GM12878 (cell line): Measurements from ENCODE around the gene MMADHC.

Experiments
- EP300 ChIP-seq, 2 experiments: fragments of 150-350 bp in 1 of 2; IDR thresholded peaks; 2 replicates each; pipeline ENCODE4 v1.6.1; 2011 to 2012; ENCODE audit warnings: low read depth in 2 of 2, low read length in 2 of 2, borderline replicate concordance in 1 of 2, improper control_type of control experiment in 1 of 2, inconsistent platforms in 1 of 2; ENCODE audit not compliant: control insufficient read depth in 1 of 2
- NFXL1 ChIP-seq: fragments of 450-650 bp; IDR thresholded peaks from 2 replicates; pipeline ENCODE4 v1.6.1; 2017; ENCODE audit warnings: antibody characterized with exemption, mild to moderate bottlenecking, borderline replicate concordance
- NFYB ChIP-seq: IDR thresholded peaks from 2 replicates; pipeline ENCODE4 v1.6.1; 2011; ENCODE audit warnings: low read depth, mild to moderate bottlenecking, low read length, improper control_type of control experiment, moderate library complexity; ENCODE audit not compliant: insufficient read depth
- POLR2A ChIP-seq: IDR thresholded peaks from 2 replicates; pipeline ENCODE4 v1.6.1; 2011; ENCODE audit warnings: low read depth, mild to moderate bottlenecking, low read length
- POLR2AphosphoS2 ChIP-seq: IDR thresholded peaks from 2 replicates; pipeline ENCODE4 v1.6.1; 2011; ENCODE audit warnings: low read depth, mild to moderate bottlenecking, low read length, improper control_type of control experiment, moderate library complexity
- PRDM15 ChIP-seq: fragments of 450-650 bp; formaldehyde crosslinking; IDR thresholded peaks from 2 replicates; pipeline ENCODE4 v1.4.0; 2020; ENCODE audit warnings: mild to moderate bottlenecking, moderate library complexity
- TAF1 ChIP-seq: IDR thresholded peaks from 2 replicates; pipeline ENCODE4 v1.6.1; 2011; ENCODE audit warnings: mild to moderate bottlenecking, low read depth, low read length, borderline replicate concordance
- TARDBP ChIP-seq: IDR thresholded peaks from 2 replicates; pipeline ENCODE4 v1.6.1; 2016; ENCODE audit warnings: borderline replicate concordance
- TCF3 ChIP-seq: IDR thresholded peaks from 2 replicates; pipeline ENCODE4 v1.6.1; 2012; ENCODE audit warnings: low read depth, mild to moderate bottlenecking, low read length, borderline replicate concordance; ENCODE audit not compliant: insufficient read depth
- ZNF207 ChIP-seq: fragments of 450-650 bp; IDR thresholded peaks from 2 replicates; pipeline ENCODE4 v1.6.1; 2014; ENCODE audit warnings: antibody characterized with exemption, mild to moderate bottlenecking, borderline replicate concordance
- TF ChIP-seq, protein P1 (sequence below), 3 experiments: IDR thresholded peaks in 2 of 3; conservative IDR thresholded peaks in 1 of 3; 2 replicates each; pipeline ENCODE4 v1.5.1; 2011; ENCODE audit warnings: low read depth in 3 of 3, low read length in 3 of 3, mild to moderate bottlenecking in 3 of 3, control low read depth in 2 of 3, moderate library complexity in 2 of 3, inconsistent platforms in 1 of 3, mixed read lengths in 1 of 3; ENCODE audit not compliant: control insufficient read depth in 2 of 3, insufficient read depth in 1 of 3; ENCODE audit errors: extremely low read depth in 1 of 3
- TF ChIP-seq, protein P2 (sequence below): IDR thresholded peaks from 2 replicates; pipeline ENCODE4 v1.6.1; 2011; ENCODE audit warnings: low read depth, low read length, improper control_type of control experiment, borderline replicate concordance

GRCh38 chr2:149556452-149556851 is 31.1 kb downstream of the MMADHC start:
- TF ChIP-seq, protein P1, sequence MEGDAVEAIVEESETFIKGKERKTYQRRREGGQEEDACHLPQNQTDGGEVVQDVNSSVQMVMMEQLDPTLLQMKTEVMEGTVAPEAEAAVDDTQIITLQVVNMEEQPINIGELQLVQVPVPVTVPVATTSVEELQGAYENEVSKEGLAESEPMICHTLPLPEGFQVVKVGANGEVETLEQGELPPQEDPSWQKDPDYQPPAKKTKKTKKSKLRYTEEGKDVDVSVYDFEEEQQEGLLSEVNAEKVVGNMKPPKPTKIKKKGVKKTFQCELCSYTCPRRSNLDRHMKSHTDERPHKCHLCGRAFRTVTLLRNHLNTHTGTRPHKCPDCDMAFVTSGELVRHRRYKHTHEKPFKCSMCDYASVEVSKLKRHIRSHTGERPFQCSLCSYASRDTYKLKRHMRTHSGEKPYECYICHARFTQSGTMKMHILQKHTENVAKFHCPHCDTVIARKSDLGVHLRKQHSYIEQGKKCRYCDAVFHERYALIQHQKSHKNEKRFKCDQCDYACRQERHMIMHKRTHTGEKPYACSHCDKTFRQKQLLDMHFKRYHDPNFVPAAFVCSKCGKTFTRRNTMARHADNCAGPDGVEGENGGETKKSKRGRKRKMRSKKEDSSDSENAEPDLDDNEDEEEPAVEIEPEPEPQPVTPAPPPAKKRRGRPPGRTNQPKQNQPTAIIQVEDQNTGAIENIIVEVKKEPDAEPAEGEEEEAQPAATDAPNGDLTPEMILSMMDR (IDR thresholded peaks at IDR 0.05 in 2 of 3, conservative IDR thresholded peaks at IDR 0.05 in 1 of 3; ENCODE audit: control insufficient read depth in 2 of 3, extremely low read depth in 1 of 3, insufficient read depth in 1 of 3, low read depth in 3 of 3, low read length in 3 of 3), result no peak
- TF ChIP-seq NFXL1, result no peak
- no peak for TF ChIP-seq ZNF207
- TF ChIP-seq, protein P2, sequence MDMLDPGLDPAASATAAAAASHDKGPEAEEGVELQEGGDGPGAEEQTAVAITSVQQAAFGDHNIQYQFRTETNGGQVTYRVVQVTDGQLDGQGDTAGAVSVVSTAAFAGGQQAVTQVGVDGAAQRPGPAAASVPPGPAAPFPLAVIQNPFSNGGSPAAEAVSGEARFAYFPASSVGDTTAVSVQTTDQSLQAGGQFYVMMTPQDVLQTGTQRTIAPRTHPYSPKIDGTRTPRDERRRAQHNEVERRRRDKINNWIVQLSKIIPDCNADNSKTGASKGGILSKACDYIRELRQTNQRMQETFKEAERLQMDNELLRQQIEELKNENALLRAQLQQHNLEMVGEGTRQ, result no peak
- no peak for TF ChIP-seq POLR2AphosphoS2
- no peak for TF ChIP-seq TAF1
- TF ChIP-seq EP300 (IDR thresholded peaks at IDR 0.05; ENCODE audit: borderline replicate concordance in 1 of 2, control insufficient read depth in 1 of 2, low read depth in 2 of 2, low read length in 2 of 2), result no peak
- TF ChIP-seq PRDM15, result no peak
- no peak for TF ChIP-seq NFYB
- TF ChIP-seq POLR2A, result no peak
- TF ChIP-seq TCF3, result no peak
- no peak for TF ChIP-seq TARDBP
